Fibroblast of skin of scalp (primary cell): ENCODE measurements around the gene RAI14.

Experiments used
- DNase-seq: peaks from one replicate; pipeline ENCODE4 v3.0.0-alpha.2; 2013

Gene RAI14

DNA sequence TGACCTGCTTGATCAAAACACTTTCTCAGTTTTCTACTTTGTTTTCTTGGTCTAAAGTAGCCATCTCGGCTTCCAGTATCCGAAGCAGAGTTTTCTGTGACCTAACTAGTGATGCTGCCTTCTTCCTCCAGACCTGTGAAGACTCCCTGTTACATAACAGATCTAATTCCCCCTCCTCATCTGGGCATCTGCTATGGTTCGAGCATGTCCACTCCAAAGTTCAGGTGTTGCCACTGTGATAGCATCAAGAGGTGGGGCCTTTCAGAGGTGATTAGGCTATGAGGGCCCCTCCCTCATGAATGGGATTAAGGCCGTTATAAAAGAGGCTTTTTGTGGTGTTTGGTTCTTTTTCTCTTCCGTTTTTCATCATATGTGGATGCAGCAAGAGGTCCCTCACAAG is 203.1 kb downstream of the RAI14 start:
- DNase-seq: no peak

DNA sequence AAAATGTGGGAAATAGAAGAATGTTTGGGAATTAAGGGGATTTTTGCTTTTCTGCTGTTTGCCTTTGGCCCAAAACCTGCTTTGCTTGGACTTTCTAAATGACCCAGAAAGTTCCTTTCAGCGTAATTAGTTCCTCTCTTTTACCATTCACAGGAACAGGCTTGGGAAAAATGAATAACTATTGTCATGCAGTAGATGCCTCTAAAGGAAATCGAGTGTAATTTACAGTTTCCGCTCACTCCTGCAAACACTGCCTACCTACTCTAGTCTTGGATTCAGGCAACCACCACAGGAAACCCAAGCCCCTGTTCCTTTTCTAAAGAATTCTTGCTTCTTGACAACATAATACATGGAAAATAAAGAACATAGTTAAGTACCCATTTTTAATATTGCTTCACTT is 207.8 kb downstream of the RAI14 start:
- no peak for DNase-seq

DNA sequence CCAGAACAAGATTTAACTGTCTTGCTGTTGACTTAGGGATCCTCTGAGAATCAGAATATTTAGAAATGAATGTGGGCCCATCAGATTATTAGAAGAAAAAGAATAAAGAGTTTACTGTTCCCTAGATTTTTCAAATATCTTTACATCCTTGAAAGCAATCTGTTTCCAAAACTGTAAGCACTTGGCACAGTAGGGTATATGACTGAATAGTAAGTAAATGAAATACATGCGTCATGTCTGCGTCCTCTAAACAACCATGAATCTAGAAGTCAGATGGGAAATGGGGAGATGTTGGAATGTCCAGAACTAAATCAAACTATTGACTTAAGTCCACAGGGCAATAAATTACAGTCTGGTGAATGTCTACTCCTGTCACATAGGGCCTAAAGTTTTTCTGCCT is 209.0 kb downstream of the RAI14 start:
- no peak for DNase-seq

DNA sequence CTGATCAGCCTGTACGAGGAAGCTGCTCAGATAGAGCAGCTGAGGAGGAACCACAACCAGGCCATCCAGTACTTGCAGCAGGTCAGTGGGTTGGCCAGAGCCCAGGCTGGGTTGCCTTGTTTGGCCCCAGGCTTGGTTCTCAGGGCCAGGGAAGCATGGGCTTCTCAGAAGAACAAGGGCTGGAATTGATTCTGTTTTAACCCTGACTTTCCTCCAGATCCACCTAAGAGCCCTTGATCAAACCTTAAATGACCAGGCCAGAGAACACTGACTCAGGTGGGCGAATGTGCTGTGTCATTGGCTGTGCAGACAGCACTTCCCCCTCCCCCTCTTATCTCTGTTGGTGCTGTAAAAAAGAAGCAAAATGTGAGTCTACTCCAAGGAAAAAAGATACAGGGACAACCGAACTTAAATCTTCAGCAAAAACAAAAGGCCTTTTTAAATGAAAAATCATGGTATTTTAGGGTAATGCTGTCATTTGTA is 210.9 kb downstream of the RAI14 start:
- DNase-seq: no peak

DNA sequence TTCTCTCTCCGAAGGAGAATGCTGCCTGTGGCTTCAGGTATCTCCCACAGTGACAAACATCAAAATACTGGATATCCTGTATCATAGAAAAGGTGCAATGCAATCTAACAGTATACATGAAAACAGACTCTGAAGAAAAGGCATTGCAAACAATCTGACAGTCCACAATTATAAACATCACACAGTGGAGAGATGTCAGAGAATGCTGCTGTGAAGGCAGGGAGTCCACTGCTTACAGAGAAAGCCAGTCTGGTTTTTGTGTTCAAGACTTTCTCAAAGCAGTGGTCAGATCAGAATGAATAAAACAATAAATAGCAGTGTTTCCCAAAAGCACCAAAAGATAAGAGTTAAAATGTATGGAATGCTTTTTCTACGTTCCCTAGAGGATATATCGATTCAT is 211.5 kb downstream of the RAI14 start:
- DNase-seq: no peak

DNA sequence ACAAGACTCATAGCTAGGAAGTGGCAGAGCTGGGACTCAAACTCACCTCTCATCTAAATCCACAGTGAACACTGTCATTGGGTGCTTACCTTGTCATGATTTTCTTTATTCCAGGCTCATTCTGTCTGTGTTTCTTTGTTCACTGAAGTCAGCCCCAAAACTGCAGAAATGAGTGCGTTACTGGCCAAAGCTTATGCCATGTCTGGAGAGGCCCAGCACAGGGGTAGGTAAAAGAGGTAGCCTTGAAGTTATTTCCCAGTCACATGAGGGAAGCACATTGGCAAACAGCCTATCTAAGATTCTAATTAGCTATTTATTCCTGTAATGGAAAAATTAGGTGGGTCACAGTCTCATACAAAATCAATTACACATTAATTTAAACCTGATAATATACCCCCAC is 212.7 kb downstream of the RAI14 start:
- DNase-seq: no peak

DNA sequence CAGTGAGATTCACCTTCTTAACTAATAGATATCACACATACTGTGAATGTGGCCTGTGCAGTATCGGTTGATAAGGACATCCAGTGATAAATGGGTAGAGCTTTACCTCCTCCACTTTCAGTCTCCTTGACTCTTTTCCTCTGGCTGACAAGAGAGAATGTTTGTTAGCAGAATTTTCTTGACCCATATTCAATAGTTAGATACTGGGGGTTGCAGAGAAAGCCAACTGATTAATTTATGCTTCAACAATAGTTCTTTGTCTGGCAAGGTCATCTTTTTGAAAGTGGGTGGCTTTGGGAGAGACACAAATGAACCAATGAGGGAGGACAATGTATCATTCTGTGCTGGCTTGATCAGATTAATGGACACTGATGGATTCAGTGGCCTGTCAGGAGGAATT is 213.1 kb downstream of the RAI14 start:
- no peak for DNase-seq

DNA sequence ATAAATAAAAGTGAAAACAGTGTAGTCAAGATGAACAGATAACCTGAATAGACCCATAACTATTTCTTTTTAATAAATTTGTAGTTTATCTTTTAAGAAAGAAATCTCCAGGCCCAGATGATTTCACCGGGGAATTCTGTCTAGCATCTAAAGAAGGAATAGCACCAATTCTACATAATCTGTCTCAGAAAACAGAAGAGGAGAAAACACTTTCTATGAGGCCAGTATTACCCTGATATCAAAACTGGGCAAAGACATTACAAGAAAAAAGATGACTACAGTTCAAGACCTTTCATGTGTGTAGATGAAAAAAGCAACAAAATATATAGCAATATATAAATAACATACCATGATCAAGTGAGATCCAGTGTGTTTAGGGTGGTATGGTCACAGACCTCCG is 214.3 kb downstream of the RAI14 start:
- DNase-seq: no peak

DNA sequence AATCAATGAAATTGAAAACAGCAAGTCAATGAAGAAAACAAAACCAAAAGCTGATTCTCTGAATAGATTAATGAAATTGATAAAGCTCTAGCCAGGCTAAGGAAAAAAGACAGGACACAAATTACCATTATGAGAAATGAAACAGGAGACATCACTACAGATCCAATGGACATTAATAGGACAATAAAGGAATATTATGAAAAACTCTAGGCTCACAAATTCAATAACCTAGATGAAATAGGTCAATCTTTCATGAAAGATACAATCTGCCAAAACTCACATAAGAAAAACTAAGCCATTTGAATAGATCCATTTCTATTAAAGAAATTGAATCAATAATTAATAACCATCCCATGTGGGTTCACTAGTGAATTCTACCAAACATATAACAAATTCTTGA is 220.1 kb downstream of the RAI14 start:
- no peak for DNase-seq

DNA sequence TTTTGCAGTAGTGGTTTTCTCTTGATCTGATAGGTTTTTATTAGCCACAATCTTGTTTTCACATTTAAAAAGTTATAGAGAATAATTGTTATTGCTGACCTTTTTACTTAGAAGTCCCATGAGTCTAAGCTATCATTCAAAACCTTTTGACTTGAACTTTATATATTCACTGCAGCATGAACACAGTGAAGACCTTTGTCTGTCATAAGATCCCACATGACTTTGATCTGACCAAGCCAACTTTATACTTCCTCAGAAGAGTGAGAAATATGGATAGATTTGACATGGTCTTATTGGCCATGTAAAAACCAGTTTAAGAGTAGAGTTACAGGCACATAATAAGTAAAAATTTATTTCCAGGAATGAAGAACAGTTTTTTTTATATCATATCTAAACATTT is 225.1 kb downstream of the RAI14 start:
- no peak for DNase-seq
